HUES48 (cell line): ENCODE data around the gene PRUNE2.
A peak's percentile ranks its signal among the peaks of the same experiment; 100 is the strongest.

Experiments
- H3K27ac ChIP-seq: one replicate; pipeline ENCODE4 v1.7.0; 2013; ENCODE audit warnings: low read depth, low read length, inconsistent platforms
- H3K27me3 ChIP-seq: 2 replicates; pipeline ENCODE4 v1.6.1; 2013; ENCODE audit warnings: mild to moderate bottlenecking, low read length; ENCODE audit not compliant: control insufficient read depth, insufficient read depth
- H3K36me3 ChIP-seq: 2 replicates; pipeline ENCODE4 v1.6.1; 2013; ENCODE audit warnings: low read length; ENCODE audit not compliant: control insufficient read depth, insufficient read depth
- H3K4me1 ChIP-seq: 2 replicates; pipeline ENCODE4 v1.6.1; 2013; ENCODE audit warnings: mild to moderate bottlenecking, low read length; ENCODE audit not compliant: control insufficient read depth, insufficient read depth
- H3K4me3 ChIP-seq: 2 replicates; pipeline ENCODE4 v1.5.1; 2013; ENCODE audit warnings: mild to moderate bottlenecking, low read depth, low read length
- H3K9ac ChIP-seq: 2 replicates; pipeline ENCODE4 v1.6.1; 2013; ENCODE audit warnings: mild to moderate bottlenecking, low read depth, low read length, moderate library complexity
- H3K9me3 ChIP-seq: 2 replicates; pipeline ENCODE4 v1.6.1; 2013; ENCODE audit warnings: low read length; ENCODE audit not compliant: control insufficient read depth, insufficient read depth

Gene PRUNE2

DNA sequence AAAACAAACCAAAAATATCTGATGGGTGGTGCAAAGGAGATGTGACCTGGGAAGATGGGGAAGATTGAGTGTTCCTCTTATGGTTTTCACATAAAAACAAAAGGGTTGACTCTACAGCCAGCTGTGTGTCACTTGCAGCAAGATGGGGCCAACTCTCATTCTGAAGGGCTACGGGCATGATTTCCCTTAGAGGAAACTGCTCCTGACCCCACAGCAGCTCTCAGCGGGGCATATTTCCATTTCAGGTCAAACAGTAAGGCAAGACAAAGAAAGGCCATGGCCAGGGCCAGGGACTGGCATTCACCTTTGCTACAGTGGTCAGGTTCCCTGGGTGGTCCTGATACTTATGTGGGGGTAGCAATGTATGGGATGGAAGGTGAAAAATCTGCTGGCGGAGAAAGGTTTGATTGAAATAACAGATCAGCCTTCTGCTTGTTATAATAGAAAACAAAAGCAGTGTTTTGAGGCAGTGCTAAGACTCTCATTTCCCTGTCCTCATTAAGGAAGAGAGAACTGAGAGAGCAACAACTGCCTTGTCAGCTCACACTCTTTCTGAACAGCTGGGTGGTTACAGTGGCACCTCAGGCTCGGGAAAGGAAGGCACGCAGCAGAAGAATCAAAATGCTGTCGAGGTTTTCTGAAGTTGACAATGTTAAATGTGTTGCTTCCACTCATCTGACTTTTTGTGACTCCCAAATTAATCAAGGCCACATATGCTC, 262.4 kb downstream of the PRUNE2 start:
- H3K4me3 ChIP-seq: no peak overlapping the region
- no peaks in the 10 kb centered on the region for H3K36me3 ChIP-seq
- H3K4me1 ChIP-seq: peaks cover 19% of the 10 kb centered on the region
- peak overlapping the region; percentile 33 for H3K27ac ChIP-seq
- no peak overlapping the region for H3K9ac ChIP-seq
- H3K27me3 ChIP-seq: no peaks in the 10 kb centered on the region
- no peaks in the 10 kb centered on the region for H3K9me3 ChIP-seq

DNA sequence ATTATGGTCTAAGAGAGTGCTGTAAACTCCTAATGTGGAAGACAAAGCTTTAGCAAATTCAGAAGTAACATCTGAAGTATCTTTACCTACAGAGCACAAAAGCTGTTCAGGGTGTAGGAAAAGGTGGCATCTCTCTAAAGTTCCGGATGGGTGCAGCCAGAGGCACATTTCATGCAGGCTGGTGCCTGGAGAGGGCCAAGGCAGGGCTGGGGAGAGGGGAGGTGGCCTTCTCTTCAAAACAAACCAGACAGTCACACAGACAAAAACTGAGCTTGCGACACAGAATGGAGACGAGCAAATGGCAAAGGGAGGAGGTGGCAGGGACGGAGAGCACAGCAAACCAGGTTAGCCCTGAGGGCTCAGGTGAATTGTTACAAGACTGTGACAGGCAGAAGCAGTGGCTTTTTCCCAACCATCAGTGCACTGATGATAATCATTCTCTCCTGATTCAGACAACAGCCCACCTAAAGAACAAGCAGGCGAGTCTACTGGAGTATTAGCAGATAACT, 263.2 kb downstream of the PRUNE2 start:
- Histone ChIP-seq H3K9ac (no peak overlapping the region), H3K4me1 (peaks cover 19% of the 10 kb centered on the region), H3K36me3 (no peaks in the 10 kb centered on the region), H3K27ac (no peak overlapping the region), H3K27me3 (no peaks in the 10 kb centered on the region), H3K4me3 (no peak overlapping the region), H3K9me3 (no peaks in the 10 kb centered on the region)

DNA sequence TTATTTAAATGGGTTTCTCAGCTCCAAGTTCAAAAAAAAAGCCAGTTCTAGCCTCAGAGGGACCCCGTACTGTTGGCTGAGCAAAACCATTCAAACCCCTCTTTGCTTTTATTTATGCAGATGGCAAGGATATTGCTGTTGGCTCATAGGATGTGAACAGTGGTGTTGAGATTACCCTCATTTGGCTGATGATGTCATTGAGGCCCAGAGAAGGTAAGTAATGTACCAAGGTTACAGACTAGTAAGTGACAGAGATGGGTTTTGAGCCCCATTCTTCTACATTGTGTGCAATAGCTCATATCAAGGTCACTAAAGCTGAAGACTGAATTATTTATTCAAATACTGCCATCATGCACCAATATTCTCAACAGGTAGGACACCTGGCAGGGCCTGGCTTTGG, 263.8 kb downstream of the PRUNE2 start:
- H3K27ac ChIP-seq: no peak overlapping the region
- no peaks in the 10 kb centered on the region for H3K27me3 ChIP-seq
- no peak overlapping the region for H3K9ac ChIP-seq
- no peaks in the 10 kb centered on the region for H3K36me3 ChIP-seq
- no peak overlapping the region for H3K4me3 ChIP-seq
- H3K9me3 ChIP-seq: no peaks in the 10 kb centered on the region
- peaks cover 19% of the 10 kb centered on the region for H3K4me1 ChIP-seq

DNA sequence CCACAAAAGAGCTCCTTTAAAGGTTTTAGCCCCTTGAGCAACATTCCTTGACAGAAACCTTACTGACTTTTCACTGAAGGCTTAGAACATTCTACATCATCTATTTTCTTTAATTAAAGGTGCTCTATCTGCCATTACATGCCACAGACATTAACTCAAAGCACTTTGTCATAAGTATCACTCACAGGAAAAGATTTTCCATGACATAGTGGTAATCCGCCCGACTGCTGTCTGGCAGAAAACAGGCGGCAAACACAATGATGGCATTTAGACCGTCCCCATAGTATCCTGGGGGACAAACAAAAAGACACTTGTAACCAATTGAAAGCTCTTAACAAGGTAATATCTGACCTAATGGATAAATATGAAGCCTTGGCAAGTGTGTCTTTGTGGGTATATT, 267.9 kb downstream of the PRUNE2 start:
- no peaks in the 10 kb centered on the region for H3K27me3 ChIP-seq

DNA sequence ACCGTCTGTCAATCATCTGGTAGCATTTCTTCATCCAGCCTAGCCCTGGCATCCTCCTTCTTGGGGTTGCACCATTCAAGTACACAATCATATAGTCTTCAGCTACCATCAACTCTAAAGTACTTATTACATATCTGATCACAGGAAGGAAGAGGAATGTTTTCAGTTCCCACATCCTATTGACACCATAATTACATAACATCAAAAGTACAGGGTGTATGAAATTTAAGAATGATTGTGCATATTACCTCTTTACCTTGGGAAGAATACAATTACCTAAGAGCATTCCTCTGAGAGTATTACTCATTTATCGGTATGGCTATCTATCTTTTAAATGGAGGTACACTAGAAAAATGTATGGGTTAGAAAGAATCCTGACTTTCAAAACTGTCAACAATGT, 268.5 kb downstream of the PRUNE2 start:
- Histone ChIP-seq H3K4me1 (peaks cover 7% of the 10 kb centered on the region), H3K27me3 (no peaks in the 10 kb centered on the region), H3K27ac (no peak overlapping the region), H3K9me3 (no peaks in the 10 kb centered on the region), H3K36me3 (no peaks in the 10 kb centered on the region), H3K4me3 (no peak overlapping the region), H3K9ac (no peak overlapping the region)

More for the DNA sequence above, 267.9 kb downstream of the PRUNE2 start:
- H3K27ac ChIP-seq: no peak overlapping the region
- no peaks in the 10 kb centered on the region for H3K9me3 ChIP-seq
- no peaks in the 10 kb centered on the region for H3K36me3 ChIP-seq
- H3K4me1 ChIP-seq: peaks cover 13% of the 10 kb centered on the region
- no peak overlapping the region for H3K4me3 ChIP-seq
- H3K9ac ChIP-seq: no peak overlapping the region

DNA sequence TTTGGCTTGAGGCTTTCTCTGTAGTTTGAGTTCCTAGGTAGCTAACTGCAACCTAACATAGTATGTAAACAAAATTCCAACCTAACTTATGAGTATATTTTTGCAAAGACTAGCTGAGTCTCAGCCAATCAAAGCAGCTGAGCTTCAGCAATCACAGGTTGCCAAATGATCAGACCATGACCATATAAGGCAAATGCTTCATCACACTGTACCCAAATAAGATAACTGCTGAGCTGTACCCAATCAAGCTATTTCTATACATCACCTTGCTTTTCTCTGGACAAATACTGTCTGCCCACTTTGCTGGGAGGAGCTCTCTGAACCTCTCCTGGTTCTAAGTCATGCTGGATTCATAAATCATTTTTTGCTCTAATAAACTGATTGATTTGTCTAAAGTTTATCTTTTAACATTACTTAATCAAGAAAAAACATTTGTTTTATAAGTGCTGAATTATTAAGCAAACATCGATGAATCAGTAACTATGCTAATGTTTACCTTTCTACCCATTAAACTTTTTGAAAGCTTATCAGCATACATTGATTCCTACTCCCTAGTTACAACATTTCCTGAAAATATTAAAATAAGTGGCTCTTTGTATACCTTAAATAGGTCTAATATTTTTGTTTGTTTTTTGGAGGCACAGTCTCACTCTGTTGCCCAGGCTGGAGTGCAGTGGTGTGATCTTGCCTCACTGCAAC, 271.4 kb downstream of the PRUNE2 start:
- no peak overlapping the region for H3K27ac ChIP-seq
- peaks cover 6% of the 10 kb centered on the region for H3K4me1 ChIP-seq
- no peaks in the 10 kb centered on the region for H3K27me3 ChIP-seq
- no peak overlapping the region for H3K4me3 ChIP-seq
- H3K36me3 ChIP-seq: no peaks in the 10 kb centered on the region
- H3K9ac ChIP-seq: no peak overlapping the region
- H3K9me3 ChIP-seq: no peaks in the 10 kb centered on the region

DNA sequence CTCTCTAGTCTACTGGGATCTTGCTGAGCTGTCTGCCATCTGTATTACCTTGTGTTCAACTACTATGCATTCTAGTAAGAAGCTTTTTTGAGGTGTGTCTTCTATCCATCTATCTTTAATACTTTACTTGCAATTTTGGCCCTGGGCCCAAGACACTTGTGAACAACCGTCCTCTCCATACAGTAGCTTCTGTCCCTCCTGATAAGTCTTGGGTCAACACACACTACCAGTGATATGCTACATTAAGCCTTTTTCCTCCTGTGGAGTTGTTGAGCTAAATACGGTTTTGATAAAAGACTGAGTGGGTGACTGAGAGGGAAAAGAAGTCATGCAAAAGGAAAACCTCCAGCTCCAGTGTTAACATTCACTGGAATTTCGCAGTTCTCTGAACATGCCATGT, 275.0 kb downstream of the PRUNE2 start:
- Histone ChIP-seq H3K4me3 (no peak overlapping the region), H3K9ac (no peak overlapping the region), H3K27ac (no peak overlapping the region), H3K9me3 (no peaks in the 10 kb centered on the region), H3K36me3 (no peaks in the 10 kb centered on the region), H3K4me1 (peaks cover 4% of the 10 kb centered on the region), H3K27me3 (no peaks in the 10 kb centered on the region)

DNA sequence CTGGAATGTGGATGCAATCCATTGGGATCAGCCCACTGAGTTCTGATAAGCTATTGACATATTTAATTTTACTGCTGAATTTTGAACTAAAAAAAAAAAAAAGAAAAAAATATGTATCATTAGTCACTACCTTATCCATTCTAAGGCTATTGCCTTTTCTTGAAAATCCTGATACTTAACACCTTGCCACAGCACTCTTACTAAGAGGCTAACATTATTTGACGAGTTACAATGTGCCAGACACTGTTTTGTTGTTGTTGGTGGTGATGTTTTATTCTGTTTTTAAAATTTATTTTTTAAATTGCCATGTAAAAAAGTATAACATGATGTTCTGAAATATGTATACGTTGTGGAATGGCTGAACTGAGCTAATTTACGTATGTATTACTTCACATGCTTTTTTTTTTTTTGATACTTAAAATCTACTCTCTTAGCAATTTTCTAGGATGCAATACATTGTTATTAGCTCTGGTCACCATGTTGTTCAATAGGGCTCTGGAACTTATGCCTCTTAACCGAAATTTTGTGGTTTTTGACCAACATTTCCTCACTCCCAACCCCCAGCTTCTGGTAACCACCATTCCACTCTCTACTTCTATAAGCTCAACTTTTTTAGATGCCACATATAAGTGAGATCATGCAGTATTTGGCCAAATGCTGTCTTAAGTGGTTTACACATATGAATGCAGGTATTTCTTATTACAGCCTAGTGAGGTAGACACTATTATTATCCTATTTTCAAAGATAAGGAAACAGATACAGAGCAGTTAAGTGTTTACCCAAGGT, 276.5 kb downstream of the PRUNE2 start:
- Histone ChIP-seq H3K4me1 (peaks cover 3% of the 10 kb centered on the region), H3K9me3 (no peaks in the 10 kb centered on the region), H3K27me3 (no peaks in the 10 kb centered on the region), H3K36me3 (no peaks in the 10 kb centered on the region), H3K9ac (no peak overlapping the region), H3K4me3 (no peak overlapping the region), H3K27ac (no peak overlapping the region)

DNA sequence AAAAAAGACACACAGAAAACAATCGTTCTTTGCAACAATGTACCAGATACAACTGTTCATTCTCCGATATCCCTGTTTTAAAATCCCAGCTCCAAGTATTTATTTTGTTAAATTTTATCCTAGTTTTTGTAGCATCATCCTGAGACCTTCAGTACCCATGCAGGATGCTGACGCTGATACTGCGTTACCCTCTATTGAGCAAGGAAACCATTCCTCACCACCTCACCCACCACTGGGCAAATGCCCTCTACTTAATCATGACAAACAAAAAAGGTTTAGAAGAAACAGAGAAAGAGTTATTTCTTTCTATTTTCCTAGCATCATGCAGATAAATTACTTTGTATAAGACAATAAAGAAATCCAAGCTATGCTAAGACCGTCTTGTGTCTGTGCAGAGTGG, 277.8 kb downstream of the PRUNE2 start:
- peaks cover 7% of the 10 kb centered on the region; the same call in 1 of the 2 replicates for H3K4me1 ChIP-seq
- H3K4me3 ChIP-seq: no peak overlapping the region
- H3K27me3 ChIP-seq: no peaks in the 10 kb centered on the region
- no peaks in the 10 kb centered on the region for H3K9me3 ChIP-seq
- no peak overlapping the region for H3K9ac ChIP-seq
- H3K27ac ChIP-seq: no peak overlapping the region
- no peaks in the 10 kb centered on the region for H3K36me3 ChIP-seq

DNA sequence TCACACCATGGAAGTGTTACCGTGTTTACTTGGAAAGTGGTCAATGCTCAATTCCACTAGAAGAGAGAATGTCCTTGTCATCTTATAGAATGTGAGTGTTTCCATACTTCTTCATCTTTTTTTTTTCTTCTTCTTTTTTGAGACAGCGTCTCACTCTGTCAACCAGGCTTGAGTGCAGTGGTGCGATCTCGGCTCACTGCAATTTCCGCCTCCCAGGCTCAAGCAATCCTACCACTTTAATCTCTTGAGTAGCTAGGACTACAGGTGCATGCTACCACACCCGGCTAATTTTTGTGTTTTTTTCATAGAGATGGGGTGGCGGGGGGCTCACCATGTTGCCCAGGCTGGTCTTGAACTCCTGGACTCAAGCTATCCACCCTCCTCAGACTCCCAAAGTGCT, 278.9 kb downstream of the PRUNE2 start:
- no peaks in the 10 kb centered on the region for H3K9me3 ChIP-seq
- no peaks in the 10 kb centered on the region for H3K27me3 ChIP-seq
- H3K36me3 ChIP-seq: no peaks in the 10 kb centered on the region
- no peak overlapping the region for H3K27ac ChIP-seq
- no peak overlapping the region for H3K9ac ChIP-seq
- H3K4me1 ChIP-seq: peaks cover 7% of the 10 kb centered on the region; the same call in 1 of the 2 replicates
- H3K4me3 ChIP-seq: no peak overlapping the region

DNA sequence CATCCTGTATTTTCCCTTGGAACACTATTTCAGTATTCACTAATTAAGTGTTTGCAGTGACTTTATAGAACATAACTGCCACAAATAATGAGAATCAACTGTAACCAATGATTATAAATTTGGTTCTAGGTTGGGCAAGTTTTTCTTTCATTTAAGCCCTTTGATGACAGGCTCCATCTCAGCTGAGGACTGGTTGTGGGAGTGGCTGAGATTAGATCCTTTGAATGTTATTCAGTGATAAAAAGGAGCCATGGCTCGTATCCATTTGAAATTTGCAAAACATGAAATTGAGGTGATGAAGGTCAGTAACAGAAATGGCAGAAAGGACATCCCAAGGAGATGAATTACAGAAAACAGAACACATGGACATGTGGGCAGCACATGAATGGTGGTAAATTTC, 279.8 kb downstream of the PRUNE2 start:
- H3K36me3 ChIP-seq: no peaks in the 10 kb centered on the region
- no peak overlapping the region for H3K4me3 ChIP-seq

More for the DNA sequence above, 279.8 kb downstream of the PRUNE2 start:
- Histone ChIP-seq H3K9ac (no peak overlapping the region), H3K4me1 (peaks cover 7% of the 10 kb centered on the region; the same call in 1 of the 2 replicates), H3K9me3 (no peaks in the 10 kb centered on the region), H3K27me3 (no peaks in the 10 kb centered on the region), H3K27ac (no peak overlapping the region)
